GM19372 (cell line): ENCODE results near the gene PACS1.
"Not testable (repeated sequence)": the region's sequence is repeated elsewhere in the genome, so short reads cannot be mapped to it uniquely, and the experiment has no call there.

ENCODE experiments used
- ATAC-seq: cut with Tn5 transposase; IDR thresholded peaks from one replicate; pipeline ENCODE4 v1.9.1; 2021; ENCODE audit warnings: mild to moderate bottlenecking, low read depth, moderate library complexity; ENCODE audit not compliant: unreplicated experiment

Gene PACS1

GRCh38 chr11:66104057-66104638, 34.1 kb downstream of the PACS1 start:
- no peak for ATAC-seq

GRCh38 chr11:66106786-66107599, 36.9 kb downstream of the PACS1 start:
- no peak for ATAC-seq

GRCh38 chr11:66107600-66108510, 37.8 kb downstream of the PACS1 start:
- ATAC-seq: no peak

GRCh38 chr11:66109294-66109693, 39.2 kb downstream of the PACS1 start:
- ATAC-seq: no peak

GRCh38 chr11:66111158-66111557, 41.1 kb downstream of the PACS1 start:
- no peak for ATAC-seq

- no peak for ATAC-seq
Observed at GRCh38 chr11:66112041-66112491, 42.0 kb downstream of the PACS1 start.

- no peak for ATAC-seq
Observed at GRCh38 chr11:66112601-66113499, 42.8 kb downstream of the PACS1 start.

- ATAC-seq: not testable (repeated sequence)
Observed at GRCh38 chr11:66114957-66115356, 44.9 kb downstream of the PACS1 start.

GRCh38 chr11:66115638-66116301, 45.7 kb downstream of the PACS1 start:
- no peak for ATAC-seq

- no peak for ATAC-seq
Observed at GRCh38 chr11:66116576-66117361, 46.7 kb downstream of the PACS1 start.

- no peak for ATAC-seq
Observed at GRCh38 chr11:66118847-66119246, 48.8 kb downstream of the PACS1 start.

GRCh38 chr11:66119348-66120133, 49.5 kb downstream of the PACS1 start:
- ATAC-seq: no peak

GRCh38 chr11:66121466-66121865, 51.4 kb downstream of the PACS1 start:
- no peak for ATAC-seq

GRCh38 chr11:66123902-66124301, 53.8 kb downstream of the PACS1 start:
- no peak for ATAC-seq

GRCh38 chr11:66124564-66124963, 54.5 kb downstream of the PACS1 start:
- no peak for ATAC-seq

- ATAC-seq: no peak
Observed at GRCh38 chr11:66126064-66126463, 56.0 kb downstream of the PACS1 start.

GRCh38 chr11:66126808-66127555, 56.9 kb downstream of the PACS1 start:
- ATAC-seq: no peak
